Uterus (tissue), 4 donors: ENCODE measurements around the gene RNF146. TPM values are rescaled to one million over a fixed set of nuclear protein-coding genes. Genes with fewer than 3 reads are reported as not detected.

Experiments used
- DNase-seq, 2 donors: peaks; one replicate each; pipeline ENCODE4 v3.0.0-alpha.2; 2019 to 2020
- H3K27ac ChIP-seq, 2 donors: fragments of 200-600 bp; sonication (generic); 1 replicate in 1 of 2; 2 replicates in 1 of 2; pipeline ENCODE4 v1.5.1; 2016 to 2018
- H3K27me3 ChIP-seq, 2 donors: fragments of 200-600 bp; sonication (generic); one replicate each; pipeline ENCODE4 v1.5.1; 2018 to 2019; ENCODE audit warnings: control low read depth in 1 of 2
- H3K36me3 ChIP-seq, 2 donors: fragments of 200-600 bp; sonication (generic); one replicate each; pipeline ENCODE4 v1.5.1; 2019; ENCODE audit warnings: control low read depth in 1 of 2
- H3K4me1 ChIP-seq, 2 donors: fragments of 200-600 bp; sonication (generic); one replicate each; pipeline ENCODE4 v1.5.1; 2018 to 2019; ENCODE audit warnings: control low read depth in 1 of 2
- H3K4me3 ChIP-seq, 2 donors: fragments of 200-600 bp; sonication (generic); 1 replicate in 1 of 2; 2 replicates in 1 of 2; pipeline ENCODE4 v1.5.1; 2018 to 2019; ENCODE audit warnings: mild to moderate bottlenecking in 1 of 2
- H3K9me3 ChIP-seq, 2 donors: fragments of 200-600 bp; sonication (generic); one replicate each; pipeline ENCODE4 v1.5.1; 2019; ENCODE audit warnings: control low read depth in 1 of 2
- POLR2A ChIP-seq, 2 donors: fragments of 450-650 bp; IDR thresholded peaks; one replicate each; pipeline ENCODE4 v1.6.1; 2016; ENCODE audit warnings: antibody characterized with exemption in 2 of 2, mild to moderate bottlenecking in 1 of 2, moderate library complexity in 1 of 2
- intact Hi-C: fragments of 100-400 bp; cut with DNase I; formaldehyde crosslinking; loops from one replicate; pipeline ENCODE4 v1.15.1; 2023; ENCODE audit warnings: low total_unique reads
- small RNA-seq: library from RNA; depleted of rRNA; stranded (forward); fragments of <200 nt; gene quantifications from one replicate; pipeline ENCODE3, GENCODE V24; 2016
- total RNA-seq, 4 donors: library from RNA; depleted of rRNA in 3 of 4; stranded (reverse); fragments of >200 nt in 3 of 4; gene quantifications; one replicate each; pipeline versions ENCODE4 v1.1.0 to v1.2.4, GENCODE V29; 2014 to 2023
- TF ChIP-seq, protein P1 (sequence below), 4 experiments: fragments of 200-600 bp in 2 of 4; fragments of 450-650 bp in 2 of 4; sonication (generic) in 2 of 4; IDR thresholded peaks; one replicate each; pipeline ENCODE4 v1.5.1; 2016 to 2019; ENCODE audit warnings: antibody characterized with exemption in 4 of 4, mild to moderate bottlenecking in 2 of 4, moderate library complexity in 1 of 4
- donor health status: DM: yes; HTN: yes; CAD: no.

The RNF146 gene
- total RNA-seq, 4 donors from 2014 or later: 25.9 to 102 (median 57.9) TPM

- TF ChIP-seq POLR2A (IDR thresholded peaks at IDR 0.05): no peak
- TF ChIP-seq, protein P1, sequence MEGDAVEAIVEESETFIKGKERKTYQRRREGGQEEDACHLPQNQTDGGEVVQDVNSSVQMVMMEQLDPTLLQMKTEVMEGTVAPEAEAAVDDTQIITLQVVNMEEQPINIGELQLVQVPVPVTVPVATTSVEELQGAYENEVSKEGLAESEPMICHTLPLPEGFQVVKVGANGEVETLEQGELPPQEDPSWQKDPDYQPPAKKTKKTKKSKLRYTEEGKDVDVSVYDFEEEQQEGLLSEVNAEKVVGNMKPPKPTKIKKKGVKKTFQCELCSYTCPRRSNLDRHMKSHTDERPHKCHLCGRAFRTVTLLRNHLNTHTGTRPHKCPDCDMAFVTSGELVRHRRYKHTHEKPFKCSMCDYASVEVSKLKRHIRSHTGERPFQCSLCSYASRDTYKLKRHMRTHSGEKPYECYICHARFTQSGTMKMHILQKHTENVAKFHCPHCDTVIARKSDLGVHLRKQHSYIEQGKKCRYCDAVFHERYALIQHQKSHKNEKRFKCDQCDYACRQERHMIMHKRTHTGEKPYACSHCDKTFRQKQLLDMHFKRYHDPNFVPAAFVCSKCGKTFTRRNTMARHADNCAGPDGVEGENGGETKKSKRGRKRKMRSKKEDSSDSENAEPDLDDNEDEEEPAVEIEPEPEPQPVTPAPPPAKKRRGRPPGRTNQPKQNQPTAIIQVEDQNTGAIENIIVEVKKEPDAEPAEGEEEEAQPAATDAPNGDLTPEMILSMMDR (IDR thresholded peaks at IDR 0.05): no peak
- DNase-seq: no peak
- H3K4me1 ChIP-seq: no peaks in the 10 kb centered on the region
- H3K27me3 ChIP-seq: no peaks in the 10 kb centered on the region
- H3K9me3 ChIP-seq: no peaks in the 10 kb centered on the region
- intact Hi-C loops: no loop called here
- H3K4me3 ChIP-seq: no peak overlapping the region
- H3K36me3 ChIP-seq: no peaks in the 10 kb centered on the region
- no peak overlapping the region for H3K27ac ChIP-seq
Measured at GRCh38 chr6:127332383-127332961, 65.8 kb downstream of the RNF146 start.

Small RNA genes lying within 50 kb of the gene (small RNA-seq; reads per million reads assigned to genes)
- gene RNA5SP217: not detected

Other genes with a start within 250 kb of the RNF146 start
- 10 to 100 TPM; 23.5 to 70.6 (median 45.0) TPM for gene RSPO3, start 148.2 kb upstream of the RNF146 start, total RNA-seq
- 100 to 1,000 TPM in 1 of 4 donors, 10 to 100 TPM in 2, 1 to 10 TPM in 1; 7.4 to 109 (median 18.5) TPM for gene ECHDC1, start 76.7 kb downstream of the RNF146 start, total RNA-seq
- gene KIAA0408, start 192.5 kb downstream of the RNF146 start, total RNA-seq: 10 to 100 TPM in 1 of 4 donors, 1 to 10 TPM in 3; 2.3 to 31.2 (median 5.7) TPM